NCI-H460 (cell line): ENCODE results near the gene COMMD10. TPM values are rescaled to one million over a fixed set of nuclear protein-coding genes. Genes with fewer than 3 reads are reported as not detected.
"Not testable (repeated sequence)": the region's sequence is repeated elsewhere in the genome, so short reads cannot be mapped to it uniquely, and the experiment has no call there.

Experiments
- DNase-seq: peaks from one replicate; pipeline ENCODE4 v3.0.0-alpha.2; 2016; ENCODE audit warnings: low read depth; ENCODE audit errors: extremely low read depth
- total RNA-seq: library from RNA; depleted of rRNA; stranded (reverse); fragments of >200 nt; shearing (Covaris generic); gene quantifications from 2 replicates; pipeline ENCODE4 v1.2.3, GENCODE V29; 2014

COMMD10 gene
- total RNA-seq, 1 experiment from 2014 or later, result 73.3 TPM

GRCh38 chr5:116091416-116091815 is 6.6 kb downstream of the COMMD10 start:
- DNase-seq, result no peak

- peak; percentile 27 for DNase-seq
These were observed 12.5 kb downstream of the COMMD10 start for GRCh38 chr5:116097301-116097700.

- DNase-seq, result no peak
These were observed 14.2 kb downstream of the COMMD10 start for GRCh38 chr5:116098998-116099397.

- DNase-seq, result not testable (repeated sequence)
These were observed 20.1 kb downstream of the COMMD10 start for GRCh38 chr5:116104941-116105340.

- no peak for DNase-seq
These were observed 30.3 kb downstream of the COMMD10 start for GRCh38 chr5:116115163-116115562.

- no peak for DNase-seq
These were observed 45.6 kb downstream of the COMMD10 start for GRCh38 chr5:116130471-116130870.

- DNase-seq, result no peak
These were observed 46.2 kb downstream of the COMMD10 start for GRCh38 chr5:116130976-116131375.

GRCh38 chr5:116133281-116133680 is 48.5 kb downstream of the COMMD10 start:
- DNase-seq, result no peak

GRCh38 chr5:116135344-116135743 is 50.5 kb downstream of the COMMD10 start:
- DNase-seq, result no peak

GRCh38 chr5:116137544-116138378 is 52.9 kb downstream of the COMMD10 start:
- peak; percentile 50 for DNase-seq

GRCh38 chr5:116142495-116142894 is 57.7 kb downstream of the COMMD10 start:
- DNase-seq, result no peak

- DNase-seq, result no peak
These were observed 59.3 kb downstream of the COMMD10 start for GRCh38 chr5:116144103-116144502.

GRCh38 chr5:116144991-116145390 is 60.2 kb downstream of the COMMD10 start:
- DNase-seq, result no peak

- DNase-seq, result no peak
These were observed 60.6 kb downstream of the COMMD10 start for GRCh38 chr5:116145416-116145815.

GRCh38 chr5:116152169-116152568 is 67.3 kb downstream of the COMMD10 start:
- DNase-seq, result no peak

GRCh38 chr5:116153687-116154174 is 68.9 kb downstream of the COMMD10 start:
- no peak for DNase-seq

GRCh38 chr5:116154252-116154651 is 69.4 kb downstream of the COMMD10 start:
- no peak for DNase-seq

- DNase-seq, result no peak
These were observed 70.1 kb downstream of the COMMD10 start for GRCh38 chr5:116154931-116155330.

GRCh38 chr5:116157902-116158301 is 73.1 kb downstream of the COMMD10 start:
- DNase-seq, result no peak

GRCh38 chr5:116159006-116159405 is 74.2 kb downstream of the COMMD10 start:
- no peak for DNase-seq

GRCh38 chr5:116174111-116174510 is 89.3 kb downstream of the COMMD10 start:
- DNase-seq, result no peak

- no peak for DNase-seq
These were observed 91.3 kb downstream of the COMMD10 start for GRCh38 chr5:116176121-116176520.
